ENCODE results near the gene AMOTL2.

The AMOTL2 gene

DNA sequence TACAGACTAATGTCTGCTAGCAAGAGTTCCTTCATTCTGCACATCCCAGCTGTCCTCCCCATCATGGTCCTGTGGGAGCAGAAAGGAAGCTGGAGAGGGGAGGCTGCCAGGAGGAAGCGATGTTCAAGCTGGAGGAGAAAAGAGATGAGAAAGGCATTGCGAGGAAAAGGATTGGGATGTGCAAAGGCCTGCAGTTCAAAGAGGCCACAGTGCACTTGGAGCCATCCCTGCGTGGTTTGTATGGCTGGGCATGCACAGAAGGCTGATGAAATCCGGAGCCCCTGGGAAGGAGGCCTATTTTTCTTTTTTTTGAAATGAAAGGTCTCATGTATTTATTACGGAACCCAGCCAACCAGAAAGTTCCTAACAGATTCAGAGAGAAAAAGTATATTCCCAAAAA lies 22.8 kb downstream of the AMOTL2 start:
- DNase-seq: no peak

DNA sequence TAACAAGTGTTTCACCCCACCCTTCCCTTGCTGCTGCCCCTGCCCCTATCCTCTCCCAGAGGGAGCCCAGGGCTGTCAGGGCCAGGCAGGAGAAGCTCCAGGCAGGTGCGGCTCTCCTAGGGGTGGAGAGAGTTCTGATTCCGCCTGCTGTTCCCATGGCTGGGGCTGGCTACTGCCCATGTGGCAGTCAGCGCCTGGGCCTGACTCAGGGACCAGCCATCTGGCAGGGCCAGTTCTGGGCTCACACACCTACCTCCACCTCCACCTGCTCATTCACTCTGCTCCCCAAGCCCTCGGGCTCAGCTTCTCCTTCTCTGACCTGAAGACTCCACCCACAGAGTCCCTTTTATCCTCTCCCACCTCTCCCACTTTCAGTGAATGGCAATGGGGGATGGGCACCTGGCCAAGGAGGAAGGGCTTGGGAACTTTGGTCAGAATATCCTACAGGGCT lies 23.4 kb downstream of the AMOTL2 start:
- no peak for DNase-seq

DNA sequence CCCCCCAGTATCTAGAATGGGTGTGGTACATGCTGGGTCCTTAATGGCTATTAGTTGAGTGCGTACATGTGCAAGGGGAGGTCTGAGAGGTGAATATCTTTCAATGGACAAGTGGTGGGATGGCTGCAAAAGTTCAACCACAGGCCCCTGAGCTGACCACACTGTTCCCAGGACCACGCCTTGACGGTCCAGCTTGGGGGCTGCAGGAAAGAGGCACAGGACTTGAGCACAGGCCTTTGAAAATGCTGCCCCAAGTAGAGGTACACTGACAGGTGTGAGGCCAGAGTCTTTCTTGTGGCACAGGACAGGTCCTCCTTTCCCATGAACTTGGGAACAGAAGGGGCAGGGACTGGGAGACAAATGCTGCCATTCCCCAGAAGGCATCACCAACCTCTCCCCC lies 24.0 kb downstream of the AMOTL2 start:
- no peak for DNase-seq

DNA sequence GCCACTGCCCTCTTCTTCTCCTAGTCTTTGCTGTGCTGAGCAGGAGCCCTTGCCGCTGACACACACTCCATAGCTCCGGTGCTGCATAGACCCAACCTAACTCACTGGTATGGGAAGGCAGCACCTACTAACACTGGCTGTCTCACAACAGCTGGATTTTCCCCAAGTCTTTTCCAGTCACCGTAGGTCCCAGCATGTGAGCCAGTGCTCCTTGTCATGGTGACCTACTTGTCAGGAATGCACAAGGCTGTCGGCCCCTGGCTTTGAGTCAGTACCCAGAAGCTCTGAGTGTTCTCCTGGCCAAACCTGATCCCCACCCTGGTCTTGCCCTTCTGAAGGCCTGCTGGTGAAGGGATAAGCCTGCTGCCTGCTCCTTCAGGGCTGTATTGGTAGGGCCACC lies 25.7 kb downstream of the AMOTL2 start:
- no peak for DNase-seq

DNA sequence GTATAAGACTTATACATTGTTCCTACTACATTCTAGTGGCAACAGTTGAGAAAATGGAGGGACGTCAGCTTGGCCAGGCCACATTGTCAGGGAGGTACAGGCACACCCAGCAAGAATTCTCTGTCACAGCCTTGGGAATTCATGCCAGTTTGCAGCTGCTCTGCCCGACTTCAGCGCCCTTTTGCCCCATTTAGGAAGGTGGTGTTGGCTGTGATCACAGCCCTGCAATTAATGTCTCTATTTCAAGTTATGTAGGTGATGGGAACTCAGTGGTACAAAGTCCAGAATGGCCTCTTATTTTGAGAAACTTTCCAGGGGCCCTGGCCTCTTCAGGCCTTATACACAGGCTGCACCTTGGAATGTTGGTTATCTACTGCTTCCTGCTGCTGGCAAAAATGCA lies 26.7 kb downstream of the AMOTL2 start:
- no peak for DNase-seq

DNA sequence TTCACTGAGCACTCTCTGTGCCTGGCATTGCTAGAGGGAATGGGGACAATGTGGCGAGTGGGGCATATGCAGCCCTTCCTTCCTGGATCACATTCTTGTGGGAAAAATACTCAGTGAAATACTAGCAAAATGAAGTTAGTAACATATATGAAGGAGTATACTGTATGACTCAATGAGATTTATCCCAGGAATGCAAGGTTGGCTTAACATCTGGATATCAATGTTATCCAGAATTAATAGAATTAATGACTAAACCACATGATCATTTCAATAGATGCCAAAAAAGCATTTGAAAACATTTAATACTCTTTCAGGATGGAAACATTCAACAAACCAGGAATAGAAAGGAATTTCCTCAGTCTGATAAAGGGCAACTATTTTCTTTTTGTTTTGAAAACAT lies 27.5 kb downstream of the AMOTL2 start:
- DNase-seq: no peak

DNA sequence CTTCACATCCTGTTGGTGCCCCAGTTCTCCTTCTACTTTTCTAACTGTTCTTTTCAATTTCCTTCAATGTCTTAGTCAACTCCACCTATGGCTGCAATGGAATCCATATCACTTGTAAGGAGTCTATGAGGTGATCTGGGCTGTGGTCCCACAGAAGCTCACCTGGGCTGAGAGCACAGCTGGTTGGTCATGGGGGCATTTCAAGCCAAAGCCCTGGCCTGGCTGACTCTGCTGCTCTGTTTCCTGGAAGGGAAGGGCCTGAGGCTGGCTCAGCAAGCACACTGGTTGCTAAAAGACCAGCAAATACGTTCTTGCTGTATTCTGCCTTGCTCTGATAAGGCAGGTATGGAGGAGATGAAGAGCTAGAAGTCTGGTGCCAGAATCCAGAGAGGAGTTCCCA lies 29.0 kb downstream of the AMOTL2 start:
- no peak for DNase-seq

DNA sequence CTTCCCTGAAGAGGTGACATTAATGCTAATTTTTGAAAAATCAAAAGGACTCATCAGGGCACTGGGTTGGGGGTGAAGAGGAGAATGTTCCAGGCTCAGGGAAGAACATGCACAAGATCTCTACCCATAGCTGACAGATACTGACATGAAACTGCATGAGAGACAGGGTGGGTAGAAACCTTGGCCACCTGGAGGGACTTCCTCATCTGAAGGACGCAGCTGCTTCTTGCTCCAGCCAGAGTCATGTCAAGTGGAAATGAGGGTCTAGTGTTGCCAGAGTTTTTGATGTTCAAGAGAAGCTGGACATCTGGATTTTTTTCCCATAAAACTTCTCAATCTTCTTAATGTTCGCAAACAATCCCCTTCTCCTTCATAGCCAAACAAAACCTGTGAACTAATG lies 29.7 kb downstream of the AMOTL2 start:
- no peak for DNase-seq

DNA sequence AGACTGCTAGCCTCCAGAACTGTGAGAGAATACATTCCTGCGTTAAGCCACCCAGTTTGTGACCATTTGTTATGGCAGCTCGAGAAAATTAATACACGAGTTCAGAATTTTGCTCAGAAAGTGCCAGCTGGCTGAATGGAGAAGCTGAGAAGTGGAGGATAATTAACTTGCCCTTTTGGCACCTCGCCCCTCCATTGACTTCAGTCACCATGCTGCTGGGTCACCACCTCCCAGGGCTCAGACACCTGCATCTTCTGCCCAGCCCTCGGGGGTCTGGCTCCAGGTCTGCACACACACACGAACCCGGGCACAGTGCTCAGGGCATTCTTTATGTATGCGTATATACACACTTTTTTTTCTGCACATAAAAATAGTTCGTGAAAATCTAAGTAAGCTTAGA lies 32.0 kb downstream of the AMOTL2 start:
- no peak for DNase-seq

DNA sequence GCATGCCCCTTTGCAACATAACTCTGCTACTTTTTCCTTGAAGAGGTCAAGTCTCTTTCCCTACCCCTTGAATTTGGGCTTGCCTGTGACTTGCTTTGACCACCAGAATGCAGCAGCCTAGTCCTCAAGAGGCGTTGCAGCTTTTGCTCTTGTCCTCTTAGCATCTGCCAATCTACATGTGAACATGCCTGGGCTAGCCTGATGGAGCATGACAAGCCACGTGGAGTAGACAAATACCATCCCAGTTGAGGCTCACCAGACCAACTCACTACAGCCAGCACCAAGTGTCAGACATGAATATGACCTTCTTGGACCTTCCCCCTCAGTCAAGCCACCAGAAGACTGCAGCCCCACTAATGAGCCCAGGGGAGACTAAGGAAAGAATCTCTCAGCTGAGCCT lies 32.9 kb downstream of the AMOTL2 start:
- DNase-seq: no peak

- DNase-seq: no peak
Measured at GRCh38 chr3:134340982-134341365, 33.3 kb downstream of the AMOTL2 start.

DNA sequence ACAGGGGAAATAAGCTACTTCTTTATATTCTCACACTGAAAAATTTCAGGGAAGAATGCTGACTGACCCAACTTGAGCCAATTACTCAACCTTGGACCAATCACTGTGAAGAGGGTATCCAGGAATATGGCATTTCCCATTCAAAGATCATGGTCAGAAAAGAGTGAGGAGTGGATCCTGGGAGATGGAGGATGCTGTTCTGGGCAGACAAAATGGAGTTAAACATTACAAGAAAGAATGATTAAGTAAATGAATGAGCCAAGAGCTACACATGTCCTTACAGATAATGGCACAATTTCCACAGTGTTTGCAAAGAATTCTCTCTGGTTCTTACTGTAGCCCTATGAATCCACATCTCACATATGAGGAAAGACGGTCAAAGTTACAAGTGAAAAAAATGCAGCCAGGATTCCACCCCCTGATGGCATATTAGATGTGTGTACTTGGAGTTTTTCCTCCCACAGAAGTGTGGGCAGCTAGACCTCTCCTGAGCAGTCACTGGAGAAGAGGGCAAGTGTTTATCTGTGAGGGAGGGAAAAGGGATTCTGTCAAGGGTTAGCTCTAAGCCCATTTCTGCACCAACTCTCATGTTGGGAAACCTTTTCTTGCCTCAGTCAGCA lies 33.8 kb downstream of the AMOTL2 start:
- DNase-seq: no peak

GRCh38 chr3:134339913-134340312 lies 34.3 kb downstream of the AMOTL2 start:
- DNase-seq: no peak

GRCh38 chr3:134339331-134339730 lies 34.9 kb downstream of the AMOTL2 start:
- DNase-seq: no peak

DNA sequence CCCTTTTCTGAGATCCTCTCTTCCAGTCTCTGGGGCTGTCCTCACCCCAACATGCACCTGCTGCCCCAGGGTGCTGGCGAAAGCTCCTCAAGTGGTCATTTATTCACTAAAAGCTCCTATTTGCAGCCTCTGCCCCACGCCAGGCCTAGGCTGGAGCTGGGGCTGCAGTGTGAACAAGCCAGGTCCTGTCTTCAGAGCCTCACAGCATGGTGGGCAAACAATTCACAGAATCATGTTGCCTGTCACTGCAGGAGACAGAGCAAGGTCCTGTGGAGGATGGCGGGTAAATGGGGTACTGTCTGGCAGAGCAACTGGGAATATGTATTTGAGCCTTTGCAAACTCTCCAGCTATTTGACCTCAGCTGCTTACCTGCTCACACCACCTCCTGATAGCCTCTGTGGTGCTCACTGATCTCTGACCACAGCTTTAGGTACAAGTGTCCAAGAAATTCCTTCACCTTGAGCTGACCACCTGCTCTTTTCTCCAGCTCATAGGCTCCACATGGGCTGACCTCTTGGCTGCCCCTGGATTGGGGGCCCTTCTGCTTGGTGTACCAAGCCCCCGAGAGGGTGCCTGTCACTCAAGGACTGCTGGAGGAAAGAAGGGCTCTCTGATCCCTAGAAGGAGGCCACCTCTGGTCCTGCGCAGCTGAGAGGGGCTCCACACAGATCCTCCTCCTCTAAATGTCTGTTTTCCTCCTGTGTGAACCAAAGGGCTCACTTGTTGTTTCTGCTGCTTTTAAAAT lies 35.6 kb downstream of the AMOTL2 start:
- DNase-seq: no peak

GRCh38 chr3:134338201-134338512 lies 36.1 kb downstream of the AMOTL2 start:
- DNase-seq: no peak

DNA sequence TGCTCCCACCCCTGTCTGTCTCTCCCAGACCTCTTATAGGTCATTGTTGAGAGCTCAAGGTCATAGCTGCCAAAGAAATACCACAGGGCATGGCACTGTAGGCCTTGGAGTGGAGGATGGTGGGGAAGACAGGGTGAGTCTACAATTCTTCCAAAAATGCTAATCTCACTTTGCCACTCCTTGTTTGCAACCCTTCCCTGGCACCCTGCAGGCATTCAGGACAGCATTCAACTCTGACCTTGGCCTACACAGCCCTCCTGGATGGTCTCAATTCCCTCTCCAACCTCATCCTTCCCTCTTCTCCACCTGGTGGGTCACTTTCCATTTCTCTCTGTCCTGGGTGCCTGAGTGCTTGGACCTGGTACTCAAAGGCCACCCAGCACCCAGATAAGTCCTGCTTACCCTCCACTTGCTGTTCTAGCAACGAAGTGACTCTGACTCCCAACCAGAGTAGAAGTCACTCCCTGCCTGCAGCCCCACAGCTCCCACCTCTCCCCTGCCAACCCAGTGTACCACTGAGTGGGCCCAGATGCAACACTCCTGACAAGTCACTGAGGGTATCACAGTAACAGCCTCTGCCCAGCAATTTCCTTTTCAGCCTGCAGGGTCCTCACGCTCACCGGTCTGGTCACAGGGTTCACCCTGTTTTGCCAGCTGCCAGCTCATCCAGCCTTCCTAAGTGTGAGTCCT lies 36.6 kb downstream of the AMOTL2 start:
- no peak for DNase-seq

GRCh38 chr3:134337071-134337482 lies 37.2 kb downstream of the AMOTL2 start:
- no peak for DNase-seq

- DNase-seq: no peak
Measured at GRCh38 chr3:134336587-134336986, 37.7 kb downstream of the AMOTL2 start.

- no peak for DNase-seq
Measured at GRCh38 chr3:134334901-134335280, 39.4 kb downstream of the AMOTL2 start.

DNA sequence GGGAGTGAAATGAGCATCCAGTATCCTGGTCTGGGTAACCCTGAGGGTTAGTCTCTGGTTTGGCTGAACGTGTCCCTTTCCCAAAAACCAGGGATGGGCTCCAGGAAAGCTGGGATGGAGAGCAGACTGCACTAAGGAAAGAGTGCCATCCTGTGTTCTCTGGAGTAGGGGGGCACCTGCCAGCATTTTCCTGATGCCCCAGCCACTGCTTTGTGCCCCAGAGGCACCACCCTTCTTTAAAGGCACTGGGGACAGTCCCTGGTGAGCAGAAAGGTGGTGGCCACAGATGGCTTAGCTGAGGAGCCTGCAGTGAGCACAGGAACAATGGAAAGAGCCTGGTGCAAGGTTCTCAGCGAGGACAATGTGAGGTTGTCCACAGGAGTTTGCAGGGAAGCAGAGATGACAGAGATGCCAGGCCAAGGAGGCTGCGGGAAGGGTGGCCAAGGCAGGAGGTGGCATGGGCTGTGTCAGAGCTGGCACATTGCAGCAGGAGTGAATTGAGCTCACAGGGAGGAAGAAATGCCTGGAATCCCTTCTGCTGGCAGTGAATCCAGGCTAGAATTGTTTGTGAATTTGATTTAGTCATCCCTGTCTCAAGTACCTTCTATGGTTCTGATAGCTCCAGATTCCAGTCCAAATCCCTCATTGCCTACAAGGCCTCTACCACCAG lies 39.9 kb downstream of the AMOTL2 start:
- DNase-seq: no peak

DNA sequence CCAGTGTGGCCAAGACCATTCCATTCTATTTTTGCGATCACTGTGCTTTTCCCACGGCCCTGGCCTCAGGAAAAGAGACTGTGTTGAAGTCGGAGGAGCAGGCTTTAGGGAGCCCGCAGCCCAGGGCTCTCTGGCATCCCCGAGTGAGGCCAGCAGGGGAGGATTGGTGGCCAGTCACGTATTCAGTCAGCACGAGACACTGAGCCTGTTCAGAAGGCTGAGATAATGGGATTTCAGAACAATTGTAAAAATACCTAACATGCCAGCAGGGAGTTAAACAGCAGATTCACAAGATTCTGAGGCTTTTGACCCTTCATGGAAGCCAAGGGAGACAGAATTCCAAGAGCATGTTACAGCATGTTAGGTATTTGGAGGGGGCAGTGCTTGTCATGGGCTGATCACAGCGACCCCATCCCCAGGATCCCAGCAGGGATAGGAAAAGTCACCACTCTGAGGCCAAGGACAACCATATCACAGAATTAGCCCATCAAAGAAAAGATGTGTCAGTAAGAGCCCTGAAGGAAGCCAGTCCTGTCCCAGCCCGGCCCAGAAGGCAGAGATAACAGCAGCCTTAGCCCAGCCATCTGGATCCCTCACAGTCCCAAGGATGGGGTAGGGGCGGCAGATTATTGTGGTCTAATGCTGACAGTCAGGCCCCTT lies 40.6 kb downstream of the AMOTL2 start:
- no peak for DNase-seq

DNA sequence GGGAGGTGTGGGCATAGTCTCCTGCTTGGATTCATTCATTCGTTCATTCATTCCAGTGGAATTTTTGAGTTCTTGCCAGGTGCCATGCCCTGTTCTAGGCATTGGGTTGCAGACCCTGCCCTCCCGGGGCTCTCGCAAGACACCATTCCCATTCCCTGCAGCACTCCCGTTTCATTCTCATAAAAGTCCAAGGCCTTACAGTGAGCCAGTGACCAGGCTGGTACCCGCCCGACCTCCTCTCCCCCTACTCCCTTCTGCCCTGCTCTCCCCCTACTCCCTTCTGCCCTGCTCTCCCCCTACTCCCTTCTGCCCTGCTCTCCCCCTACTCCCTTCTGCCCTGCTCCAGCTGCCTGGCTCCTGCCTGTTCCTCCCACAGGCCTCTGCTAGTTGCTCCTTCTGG lies 41.9 kb downstream of the AMOTL2 start:
- no peak for DNase-seq

All from SW 1271 (cell line).